Measurements from ENCODE around the gene TRDN. TPM values are rescaled to one million over a fixed set of nuclear protein-coding genes. Genes with fewer than 3 reads are reported as not detected.
"Not testable (repeated sequence)": the region's sequence is repeated elsewhere in the genome, so short reads cannot be mapped to it uniquely, and the experiment has no call there.

Gene TRDN
- total and polyA plus RNA-seq, 2 donors from 2014 or later = 0.19 TPM; not detected in 1

GRCh38 chr6:123454448-123454847 lies 182.3 kb downstream of the TRDN start:
- Histone ChIP-seq H3K4me1 (ENCODE audit: control insufficient read depth in 2 of 3, insufficient read depth in 2 of 3, low read depth in 1 of 3, low read length in 3 of 3) (no peaks in the 10 kb centered on the region), H3K9me3 (ENCODE audit: control insufficient read depth in 2 of 3, insufficient read depth in 1 of 3, low read length in 3 of 3) (no peaks in the 10 kb centered on the region), H3K27me3 (ENCODE audit: control insufficient read depth, insufficient read depth, low read length) (no peaks in the 10 kb centered on the region), H3K4me3 (ENCODE audit: low read length in 3 of 3) (no peak overlapping the region), H3K9ac (ENCODE audit: low read length in 3 of 3) (no peak overlapping the region), H3K36me3 (ENCODE audit: control insufficient read depth in 2 of 3, insufficient read depth in 3 of 3, low read length in 3 of 3) (no peaks in the 10 kb centered on the region), H3K27ac (ENCODE audit: low read depth in 2 of 2, low read length in 2 of 2) (no peak overlapping the region)
- intact Hi-C loops (cut with DNase I) = no loop called here
- TF ChIP-seq, protein P1, sequence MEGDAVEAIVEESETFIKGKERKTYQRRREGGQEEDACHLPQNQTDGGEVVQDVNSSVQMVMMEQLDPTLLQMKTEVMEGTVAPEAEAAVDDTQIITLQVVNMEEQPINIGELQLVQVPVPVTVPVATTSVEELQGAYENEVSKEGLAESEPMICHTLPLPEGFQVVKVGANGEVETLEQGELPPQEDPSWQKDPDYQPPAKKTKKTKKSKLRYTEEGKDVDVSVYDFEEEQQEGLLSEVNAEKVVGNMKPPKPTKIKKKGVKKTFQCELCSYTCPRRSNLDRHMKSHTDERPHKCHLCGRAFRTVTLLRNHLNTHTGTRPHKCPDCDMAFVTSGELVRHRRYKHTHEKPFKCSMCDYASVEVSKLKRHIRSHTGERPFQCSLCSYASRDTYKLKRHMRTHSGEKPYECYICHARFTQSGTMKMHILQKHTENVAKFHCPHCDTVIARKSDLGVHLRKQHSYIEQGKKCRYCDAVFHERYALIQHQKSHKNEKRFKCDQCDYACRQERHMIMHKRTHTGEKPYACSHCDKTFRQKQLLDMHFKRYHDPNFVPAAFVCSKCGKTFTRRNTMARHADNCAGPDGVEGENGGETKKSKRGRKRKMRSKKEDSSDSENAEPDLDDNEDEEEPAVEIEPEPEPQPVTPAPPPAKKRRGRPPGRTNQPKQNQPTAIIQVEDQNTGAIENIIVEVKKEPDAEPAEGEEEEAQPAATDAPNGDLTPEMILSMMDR (IDR thresholded peaks at IDR 0.05; ENCODE audit: borderline replicate concordance, extremely low read depth, insufficient read depth) = no peak
- no peak for FAIRE-seq
- DNase-seq = no peak

DNA sequence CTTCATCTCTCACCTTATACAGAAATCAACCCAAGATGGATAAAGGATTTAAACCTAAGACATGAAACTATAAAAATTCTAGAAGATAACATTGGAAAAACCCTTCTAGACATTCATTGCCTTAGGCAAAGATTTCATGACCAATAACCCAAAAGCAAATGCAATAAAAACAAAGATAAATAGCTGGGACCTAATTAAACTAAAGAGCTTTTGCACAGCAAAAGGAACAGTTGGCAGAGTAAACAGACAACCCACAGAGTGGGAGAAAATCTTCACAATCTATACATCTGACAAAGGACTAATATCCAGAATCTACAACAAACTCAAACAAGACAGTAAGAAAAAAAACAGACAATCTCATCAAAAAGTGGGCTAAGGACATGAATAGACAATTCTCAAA lies 183.7 kb downstream of the TRDN start:
- H3K27ac ChIP-seq (ENCODE audit: low read depth in 2 of 2, low read length in 2 of 2); FAIRE-seq; intact Hi-C loops (cut with DNase I); DNase-seq; H3K4me1 ChIP-seq (ENCODE audit: control insufficient read depth in 2 of 3, insufficient read depth in 2 of 3, low read depth in 1 of 3, low read length in 3 of 3); H3K9me3 ChIP-seq (ENCODE audit: control insufficient read depth in 2 of 3, insufficient read depth in 1 of 3, low read length in 3 of 3); H3K36me3 ChIP-seq (ENCODE audit: control insufficient read depth in 2 of 3, insufficient read depth in 3 of 3, low read length in 3 of 3); H3K27me3 ChIP-seq (ENCODE audit: control insufficient read depth, insufficient read depth, low read length); H3K9ac ChIP-seq (ENCODE audit: low read length in 3 of 3); H3K4me3 ChIP-seq (ENCODE audit: low read length in 3 of 3): not testable (repeated sequence)

DNA sequence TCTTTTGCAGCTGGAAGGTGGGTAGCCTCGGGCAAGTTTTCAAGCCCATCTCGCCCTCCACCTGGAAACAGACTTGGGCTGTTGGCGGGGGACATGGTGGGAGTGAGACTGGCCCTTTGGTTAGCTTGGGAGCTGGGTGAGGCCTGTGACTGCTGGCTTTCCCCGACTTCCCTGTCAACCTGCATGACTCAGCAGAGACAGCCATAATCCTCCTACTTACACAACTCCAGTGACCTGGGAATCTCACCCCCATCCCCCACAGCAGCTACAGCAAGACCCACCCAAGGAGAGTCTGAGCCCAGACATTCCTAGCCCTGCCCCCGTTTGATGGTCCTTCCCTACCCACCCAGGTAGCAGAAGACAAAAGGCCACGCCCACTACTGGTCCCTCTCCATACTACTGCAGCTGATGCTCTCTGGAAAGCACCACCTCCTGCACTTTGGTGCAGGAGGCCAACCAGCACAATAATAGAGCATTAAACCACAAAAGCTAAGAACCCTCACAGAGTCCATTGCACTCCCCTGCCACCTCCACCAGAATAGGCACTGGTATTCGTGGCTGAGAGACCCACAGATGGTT lies 188.4 kb downstream of the TRDN start:
- Histone ChIP-seq H3K27me3 (ENCODE audit: control insufficient read depth, insufficient read depth, low read length) (no peaks in the 10 kb centered on the region), H3K9me3 (ENCODE audit: control insufficient read depth in 2 of 3, insufficient read depth in 1 of 3, low read length in 3 of 3) (no peaks in the 10 kb centered on the region), H3K4me3 (ENCODE audit: low read length in 3 of 3) (no peak overlapping the region), H3K9ac (ENCODE audit: low read length in 3 of 3) (no peak overlapping the region), H3K27ac (ENCODE audit: low read depth in 2 of 2, low read length in 2 of 2) (no peak overlapping the region), H3K4me1 (ENCODE audit: control insufficient read depth in 2 of 3, insufficient read depth in 2 of 3, low read depth in 1 of 3, low read length in 3 of 3) (no peaks in the 10 kb centered on the region), H3K36me3 (ENCODE audit: control insufficient read depth in 2 of 3, insufficient read depth in 3 of 3, low read length in 3 of 3) (no peaks in the 10 kb centered on the region)
- intact Hi-C loops (cut with DNase I) = no loop called here
- FAIRE-seq (no peak), DNase-seq (no peak)
- TF ChIP-seq, protein P1 (IDR thresholded peaks at IDR 0.05; ENCODE audit: borderline replicate concordance, extremely low read depth, insufficient read depth) = no peak

- DNase-seq (no peak), FAIRE-seq (no peak)
These were observed 189.3 kb downstream of the TRDN start for GRCh38 chr6:123447315-123447937.

More at GRCh38 chr6:123447315-123447937, 189.3 kb downstream of the TRDN start:
- Histone ChIP-seq H3K4me1 (ENCODE audit: control insufficient read depth in 2 of 3, insufficient read depth in 2 of 3, low read depth in 1 of 3, low read length in 3 of 3) (no peaks in the 10 kb centered on the region), H3K9me3 (ENCODE audit: control insufficient read depth in 2 of 3, insufficient read depth in 1 of 3, low read length in 3 of 3) (no peaks in the 10 kb centered on the region), H3K36me3 (ENCODE audit: control insufficient read depth in 2 of 3, insufficient read depth in 3 of 3, low read length in 3 of 3) (no peaks in the 10 kb centered on the region), H3K27me3 (ENCODE audit: control insufficient read depth, insufficient read depth, low read length) (no peaks in the 10 kb centered on the region), H3K4me3 (ENCODE audit: low read length in 3 of 3) (no peak overlapping the region), H3K9ac (ENCODE audit: low read length in 3 of 3) (no peak overlapping the region), H3K27ac (ENCODE audit: low read depth in 2 of 2, low read length in 2 of 2) (no peak overlapping the region)
- TF ChIP-seq, protein P1 (IDR thresholded peaks at IDR 0.05; ENCODE audit: borderline replicate concordance, extremely low read depth, insufficient read depth) = no peak
- intact Hi-C loops (cut with DNase I) = no loop called here
